Ishikawa (cell line): ENCODE measurements around the gene RRAGA.

ENCODE experiments used
- CEBPB ChIP-seq: IDR thresholded peaks from 2 replicates; pipeline ENCODE4 v1.6.1; 2012
- CREB1 ChIP-seq: IDR thresholded peaks from 2 replicates; pipeline ENCODE4 v1.6.1; 2012; ENCODE audit warnings: low read depth
- EGR1 ChIP-seq: IDR thresholded peaks from 2 replicates; pipeline ENCODE4 v1.6.1; 2012
- EP300 ChIP-seq: IDR thresholded peaks from 2 replicates; pipeline ENCODE4 v1.6.1; 2012; ENCODE audit warnings: borderline replicate concordance
- NFIC ChIP-seq: IDR thresholded peaks from 2 replicates; pipeline ENCODE4 v1.6.1; 2012
- RAD21 ChIP-seq: IDR thresholded peaks from 2 replicates; pipeline ENCODE4 v1.6.1; 2012; ENCODE audit warnings: low read depth
- REST ChIP-seq: IDR thresholded peaks from 2 replicates; pipeline ENCODE4 v1.6.1; 2012; ENCODE audit warnings: low read depth, mild to moderate bottlenecking
- TAF1 ChIP-seq: IDR thresholded peaks from 2 replicates; pipeline ENCODE4 v1.6.1; 2012; ENCODE audit warnings: low read depth, mild to moderate bottlenecking
- YY1 ChIP-seq: IDR thresholded peaks from 2 replicates; pipeline ENCODE4 v1.6.1; 2012; ENCODE audit warnings: low read depth
- ZBTB7A ChIP-seq: IDR thresholded peaks from 2 replicates; pipeline ENCODE4 v1.6.1; 2012; ENCODE audit warnings: low read depth
- TF ChIP-seq, protein P1 (sequence below): IDR thresholded peaks from 2 replicates; pipeline ENCODE4 v1.6.1; 2012

GRCh38 chr9:19087106-19088000, 38.1 kb downstream of the RRAGA start:
- TF ChIP-seq CEBPB (no peak), EP300 (no peak), REST (no peak), EGR1 (no peak), YY1 (no peak), ZBTB7A (no peak), NFIC (no peak), TAF1 (no peak), RAD21 (no peak), CREB1 (no peak)
- TF ChIP-seq, protein P1, sequence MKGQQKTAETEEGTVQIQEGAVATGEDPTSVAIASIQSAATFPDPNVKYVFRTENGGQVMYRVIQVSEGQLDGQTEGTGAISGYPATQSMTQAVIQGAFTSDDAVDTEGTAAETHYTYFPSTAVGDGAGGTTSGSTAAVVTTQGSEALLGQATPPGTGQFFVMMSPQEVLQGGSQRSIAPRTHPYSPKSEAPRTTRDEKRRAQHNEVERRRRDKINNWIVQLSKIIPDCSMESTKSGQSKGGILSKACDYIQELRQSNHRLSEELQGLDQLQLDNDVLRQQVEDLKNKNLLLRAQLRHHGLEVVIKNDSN, result no peak
